Neutrophil (primary cell): ENCODE measurements around the gene NEURL4.
"Not testable (repeated sequence)": the region's sequence is repeated elsewhere in the genome, so short reads cannot be mapped to it uniquely, and the experiment has no call there.

Experiments
- H3K27ac ChIP-seq: fragments of 200-600 bp; sonication (generic); 2 replicates; pipeline ENCODE4 v1.5.1; 2016; ENCODE audit warnings: mild to moderate bottlenecking, moderate library complexity
- H3K27me3 ChIP-seq: fragments of 200-600 bp; sonication (generic); 2 replicates; pipeline ENCODE4 v1.6.0; 2016; ENCODE audit warnings: mild to moderate bottlenecking
- H3K36me3 ChIP-seq: fragments of 200-600 bp; sonication (generic); 2 replicates; pipeline ENCODE4 v1.5.1; 2017
- H3K4me1 ChIP-seq, 2 experiments: fragments of 200-600 bp in 1 of 2; sonication (generic) in 1 of 2; 1 replicate in 1 of 2; 2 replicates in 1 of 2; pipeline versions ENCODE4 v1.5.1 to v1.6.1; 2013 to 2016; ENCODE audit warnings: low read depth in 1 of 2, low read length in 1 of 2, mild to moderate bottlenecking in 1 of 2, moderate library complexity in 1 of 2; ENCODE audit not compliant: control insufficient read depth in 1 of 2, insufficient read depth in 1 of 2
- H3K4me3 ChIP-seq, 2 experiments: fragments of 200-600 bp in 1 of 2; sonication (generic) in 1 of 2; 1 replicate in 1 of 2; 2 replicates in 1 of 2; pipeline ENCODE4 v1.5.1; 2013 to 2016; ENCODE audit warnings: low read depth in 1 of 2, low read length in 1 of 2, mild to moderate bottlenecking in 1 of 2, moderate library complexity in 1 of 2
- H3K9me3 ChIP-seq: fragments of 200-600 bp; sonication (generic); 2 replicates; pipeline ENCODE4 v1.5.1; 2016
- CTCF ChIP-seq: fragments of 200-600 bp; sonication (generic); IDR thresholded peaks from 2 replicates; pipeline ENCODE4 v1.5.1; 2016; ENCODE audit warnings: antibody characterized with exemption

NEURL4 gene

GRCh38 chr17:7367083-7367482, 37.9 kb upstream of the NEURL4 start:
- Histone ChIP-seq H3K27me3 (peaks cover 15% of the 10 kb centered on the region), H3K36me3 (no peaks in the 10 kb centered on the region), H3K27ac (no peak overlapping the region), H3K9me3 (no peaks in the 10 kb centered on the region), H3K4me3 (no peak overlapping the region), H3K4me1 (no peaks in the 10 kb centered on the region)
- TF ChIP-seq CTCF = no peak

GRCh38 chr17:7365963-7366362, 36.8 kb upstream of the NEURL4 start:
- not testable (repeated sequence) for H3K36me3 ChIP-seq, H3K9me3 ChIP-seq, H3K4me1 ChIP-seq, H3K4me3 ChIP-seq, H3K27ac ChIP-seq
- peaks cover 23% of the 10 kb centered on the region for H3K27me3 ChIP-seq

- Histone ChIP-seq H3K9me3 (no peaks in the 10 kb centered on the region), H3K4me1 (no peaks in the 10 kb centered on the region), H3K4me3 (no peak overlapping the region), H3K27me3 (peaks cover 8% of the 10 kb centered on the region), H3K27ac (no peak overlapping the region), H3K36me3 (no peaks in the 10 kb centered on the region)
- no peak for TF ChIP-seq CTCF
Measured at GRCh38 chr17:7363311-7363710, 34.2 kb upstream of the NEURL4 start.

- no peak overlapping the region for H3K27ac ChIP-seq
- TF ChIP-seq CTCF = no peak
- H3K36me3 ChIP-seq = no peaks in the 10 kb centered on the region
- no peak overlapping the region for H3K4me3 ChIP-seq
- H3K9me3 ChIP-seq = no peaks in the 10 kb centered on the region
- H3K4me1 ChIP-seq = no peaks in the 10 kb centered on the region
- peaks cover 10% of the 10 kb centered on the region for H3K27me3 ChIP-seq
Measured at GRCh38 chr17:7361906-7362305, 32.8 kb upstream of the NEURL4 start.

GRCh38 chr17:7357381-7357780, 28.2 kb upstream of the NEURL4 start:
- peaks cover 14% of the 10 kb centered on the region for H3K36me3 ChIP-seq
- H3K27me3 ChIP-seq = peaks cover 18% of the 10 kb centered on the region
- peaks cover 2 to 11% of the 10 kb centered on the region in 2 experiments for H3K4me1 ChIP-seq
- no peak for TF ChIP-seq CTCF
- no peaks in the 10 kb centered on the region for H3K9me3 ChIP-seq
- H3K4me3 ChIP-seq = no peak overlapping the region
- no peak overlapping the region for H3K27ac ChIP-seq

GRCh38 chr17:7356756-7357155, 27.6 kb upstream of the NEURL4 start:
- Histone ChIP-seq H3K27me3 (peaks cover 14% of the 10 kb centered on the region), H3K9me3 (no peaks in the 10 kb centered on the region), H3K36me3 (peaks cover 19% of the 10 kb centered on the region), H3K27ac (no peak overlapping the region), H3K4me3 (no peak overlapping the region), H3K4me1 (peaks cover 7 to 18% of the 10 kb centered on the region in 2 experiments)
- TF ChIP-seq CTCF = no peak
